H1 (cell line): ENCODE data around the gene RNMT. TPM values are rescaled to one million over a fixed set of nuclear protein-coding genes. Genes with fewer than 3 reads are reported as not detected.

Experiments
- CTCF ChIA-PET: fragments of 300-600 bp; sonication (Branson Sonifier 250); formaldehyde crosslinking; loops from one replicate; lab custom pipeline; 2021; ENCODE audit not compliant: partially characterized antibody; lab: Charles Lee
- POLR2A ChIA-PET: fragments of 300-600 bp; sonication (Branson Sonifier 250); formaldehyde crosslinking; loops from one replicate; lab custom pipeline; 2021; ENCODE audit warnings: inconsistent platforms; ENCODE audit not compliant: partially characterized antibody; lab: Charles Lee
- DNase-seq, 2 experiments: peaks; one replicate each; pipeline versions ENCODE4 v3.0.0 to v3.0.0-alpha.2; 2010 to 2022; ENCODE audit warnings: low spot score in 2 of 2, low read depth in 1 of 2, mixed read lengths in 1 of 2
- FAIRE-seq: peaks from 2 replicates; lab custom pipeline; 2011; peaks lifted over from hg19 to GRCh38; lab: Jason Lieb, UNC
- H2AFZ ChIP-seq: 2 replicates; pipeline ENCODE4 v1.8.1; 2012; ENCODE audit warnings: low read length, inconsistent platforms
- H2AK5ac ChIP-seq: 2 replicates; pipeline ENCODE4 v1.6.1; 2013; ENCODE audit warnings: low read depth, low read length
- H2BK120ac ChIP-seq: replicated peaks from 2 replicates; pipeline ENCODE3; 2013; ENCODE audit warnings: low read depth, low read length, inconsistent platforms
- H2BK12ac ChIP-seq: 2 replicates; pipeline ENCODE4 v1.6.1; 2013; ENCODE audit warnings: low read depth, low read length
- H2BK15ac ChIP-seq: 2 replicates; pipeline ENCODE4 v1.6.1; 2013; ENCODE audit warnings: low read length
- H2BK20ac ChIP-seq: 2 replicates; pipeline ENCODE4 v1.6.1; 2013; ENCODE audit warnings: low read length
- H2BK5ac ChIP-seq: 2 replicates; pipeline ENCODE4 v1.6.1; 2013; ENCODE audit warnings: low read depth, low read length
- H3K14ac ChIP-seq: 2 replicates; pipeline ENCODE4 v1.6.1; 2013; ENCODE audit warnings: inconsistent platforms; ENCODE audit not compliant: insufficient read length
- H3K18ac ChIP-seq: 2 replicates; pipeline ENCODE4 v1.6.1; 2013; ENCODE audit warnings: low read length; ENCODE audit errors: extremely low read depth
- H3K23ac ChIP-seq: 2 replicates; pipeline ENCODE4 v1.6.1; 2013; ENCODE audit warnings: inconsistent platforms; ENCODE audit not compliant: insufficient read length
- H3K23me2 ChIP-seq: 2 replicates; pipeline ENCODE4 v1.6.1; 2013; ENCODE audit warnings: low read depth, low read length
- H3K27ac ChIP-seq: 2 replicates; pipeline ENCODE4 v1.6.1; 2011; ENCODE audit warnings: low read depth, low read length, inconsistent platforms
- H3K27me3 ChIP-seq, 4 experiments: replicated peaks in 1 of 4; 1 replicate in 1 of 4; 2 replicates in 3 of 4; pipeline versions ENCODE4 v1.6.1 to v1.8.1; 2011 to 2013; ENCODE audit warnings: low read length in 3 of 4, mild to moderate bottlenecking in 3 of 4, inconsistent platforms in 2 of 4, mixed read lengths in 2 of 4, moderate library complexity in 1 of 4; ENCODE audit not compliant: control insufficient read depth in 3 of 4, insufficient read depth in 3 of 4; ENCODE audit errors: extremely low read depth in 1 of 4
- H3K36me3 ChIP-seq, 4 experiments: 2 replicates each; pipeline versions ENCODE4 v1.6.1 to v1.8.1; 2011 to 2013; ENCODE audit warnings: mild to moderate bottlenecking in 4 of 4, low read length in 3 of 4, moderate library complexity in 2 of 4, control low read depth in 1 of 4, inconsistent platforms in 1 of 4; ENCODE audit not compliant: insufficient read depth in 4 of 4, control insufficient read depth in 2 of 4
- H3K4ac ChIP-seq: replicated peaks from 2 replicates; pipeline ENCODE3; 2013; ENCODE audit warnings: low read length, low read depth, mixed read lengths, inconsistent platforms; ENCODE audit not compliant: insufficient read length
- H3K4me1 ChIP-seq, 4 experiments: replicated peaks in 1 of 4; 1 replicate in 1 of 4; 2 replicates in 3 of 4; pipeline versions ENCODE4 v1.6.1 to v1.8.1; 2011 to 2013; ENCODE audit warnings: low read length in 3 of 4, inconsistent platforms in 2 of 4, mixed read lengths in 1 of 4; ENCODE audit not compliant: insufficient read depth in 4 of 4, control insufficient read depth in 3 of 4
- H3K4me2 ChIP-seq, 2 experiments: 2 replicates each; pipeline versions ENCODE4 v1.6.1 to v1.8.1; 2011 to 2013; ENCODE audit warnings: low read depth in 2 of 2, low read length in 2 of 2, control low read depth in 1 of 2, inconsistent platforms in 1 of 2, mild to moderate bottlenecking in 1 of 2; ENCODE audit not compliant: insufficient read depth in 1 of 2
- H3K4me3 ChIP-seq, 4 experiments: fragments of 200-600, 300-600 bp in 1 of 4; sonication (generic), shearing (Covaris generic), sonication (Bioruptor Twin) in 1 of 4; 2 replicates each; pipeline versions ENCODE4 v1.5.1 to v1.8.1; 2011 to 2016; ENCODE audit warnings: low read length in 4 of 4, low read depth in 3 of 4, control low read depth in 2 of 4, inconsistent platforms in 2 of 4, mild to moderate bottlenecking in 2 of 4, mixed read lengths in 1 of 4, moderate library complexity in 1 of 4; ENCODE audit not compliant: insufficient read depth in 2 of 4; ENCODE audit errors: extremely low read depth in 1 of 4
- H3K56ac ChIP-seq: replicated peaks from 2 replicates; pipeline ENCODE3; 2013; ENCODE audit warnings: low read depth, mild to moderate bottlenecking, mixed read lengths, low read length, inconsistent platforms; ENCODE audit not compliant: insufficient read length
- H3K79me1 ChIP-seq: 2 replicates; pipeline ENCODE4 v1.6.1; 2013; ENCODE audit warnings: low read depth, low read length, control low read depth
- H3K79me2 ChIP-seq, 2 experiments: 2 replicates each; pipeline versions ENCODE4 v1.6.1 to v1.8.1; 2012 to 2013; ENCODE audit warnings: low read length in 2 of 2, mild to moderate bottlenecking in 2 of 2, inconsistent platforms in 1 of 2; ENCODE audit not compliant: insufficient read depth in 2 of 2, control insufficient read depth in 1 of 2
- H3K9ac ChIP-seq, 4 experiments: replicated peaks in 1 of 4; 1 replicate in 1 of 4; 2 replicates in 3 of 4; pipeline versions ENCODE4 v1.6.1 to v1.8.1; 2011 to 2013; ENCODE audit warnings: low read depth in 3 of 4, low read length in 3 of 4, control low read depth in 2 of 4, mild to moderate bottlenecking in 2 of 4, moderate library complexity in 2 of 4, inconsistent platforms in 1 of 4; ENCODE audit errors: extremely low read depth in 1 of 4
- H3K9me3 ChIP-seq, 2 experiments: 2 replicates each; pipeline versions ENCODE4 v1.6.1 to v1.8.1; 2012 to 2013; ENCODE audit warnings: mild to moderate bottlenecking in 2 of 2, moderate library complexity in 2 of 2, control low read depth in 1 of 2, inconsistent platforms in 1 of 2, low read depth in 1 of 2, low read length in 1 of 2, mixed read lengths in 1 of 2; ENCODE audit not compliant: insufficient read depth in 2 of 2
- H4K20me1 ChIP-seq, 2 experiments: replicated peaks in 1 of 2; 2 replicates each; pipeline versions ENCODE3 to v1.8.1; 2011 to 2013; ENCODE audit warnings: inconsistent platforms in 2 of 2, low read length in 2 of 2, mild to moderate bottlenecking in 1 of 2; ENCODE audit not compliant: insufficient read depth in 2 of 2, control insufficient read depth in 1 of 2
- H4K5ac ChIP-seq: 2 replicates; pipeline ENCODE4 v1.6.1; 2013; ENCODE audit warnings: low read length, low read depth, mixed read lengths, inconsistent platforms; ENCODE audit not compliant: insufficient read length
- H4K8ac ChIP-seq: 2 replicates; pipeline ENCODE4 v1.8.0; 2013; ENCODE audit warnings: mild to moderate bottlenecking, moderate library complexity, low read length, inconsistent platforms; ENCODE audit not compliant: insufficient read depth; ENCODE audit errors: extremely low read depth
- H4K91ac ChIP-seq: replicated peaks from 2 replicates; pipeline ENCODE3; 2013; ENCODE audit warnings: low read length, mixed read lengths, inconsistent platforms; ENCODE audit not compliant: insufficient read length
- BCL11A ChIP-seq, 2 experiments: IDR thresholded peaks; one replicate each; pipeline ENCODE4 v1.6.1; 2011; ENCODE audit warnings: low read depth in 2 of 2, low read length in 2 of 2, mild to moderate bottlenecking in 2 of 2
- CEBPB ChIP-seq: IDR thresholded peaks from 2 replicates; pipeline ENCODE4 v1.6.1; 2012; ENCODE audit warnings: low read depth, low read length
- EGR1 ChIP-seq: IDR thresholded peaks from 2 replicates; pipeline ENCODE4 v1.6.1; 2011; ENCODE audit warnings: low read depth, low read length, borderline replicate concordance
- EZH2 ChIP-seq: fragments of 200-600 bp; sonication (generic); IDR thresholded peaks from 2 replicates; pipeline ENCODE4 v1.7.1; 2012; ENCODE audit warnings: low read depth, mild to moderate bottlenecking, moderate library complexity, low read length, inconsistent platforms; ENCODE audit not compliant: severe bottlenecking
- FOSL1 ChIP-seq: IDR thresholded peaks from 2 replicates; pipeline ENCODE4 v1.6.1; 2011; ENCODE audit warnings: mild to moderate bottlenecking, low read depth, low read length, moderate library complexity; ENCODE audit not compliant: insufficient read depth
- KDM1A ChIP-seq: fragments of 200-600, 300-600 bp; sonication (generic); IDR thresholded peaks from 2 replicates; pipeline ENCODE4 v1.7.1; 2016; ENCODE audit warnings: mild to moderate bottlenecking, low read length, borderline replicate concordance
- MAFK ChIP-seq: IDR thresholded peaks from 2 replicates; pipeline ENCODE4 v1.6.1; 2012; ENCODE audit warnings: low read depth, mild to moderate bottlenecking, improper control_type of control experiment, low read length
- RAD21 ChIP-seq, 2 experiments: IDR thresholded peaks in 1 of 2; conservative IDR thresholded peaks in 1 of 2; 2 replicates each; pipeline ENCODE4 v1.6.1; 2011; ENCODE audit warnings: low read depth in 2 of 2, low read length in 2 of 2, improper control_type of control experiment in 1 of 2, inconsistent platforms in 1 of 2, mild to moderate bottlenecking in 1 of 2, moderate library complexity in 1 of 2
- SIN3A ChIP-seq, 2 experiments: IDR thresholded peaks in 1 of 2; conservative IDR thresholded peaks in 1 of 2; 2 replicates each; pipeline ENCODE4 v1.6.1; 2011 to 2012; ENCODE audit warnings: low read length in 2 of 2, improper control_type of control experiment in 1 of 2, low read depth in 1 of 2, mild to moderate bottlenecking in 1 of 2
- SP2 ChIP-seq: IDR thresholded peaks from 2 replicates; pipeline ENCODE4 v1.6.1; 2012; ENCODE audit warnings: mild to moderate bottlenecking, low read length, inconsistent platforms
- TEAD4 ChIP-seq: IDR thresholded peaks from 2 replicates; pipeline ENCODE4 v1.6.1; 2012; ENCODE audit warnings: low read depth, low read length, inconsistent platforms, mixed read lengths
- WGBS, 2 experiments: shearing (Covaris generic) in 1 of 2; methylation state at CpG; one replicate each; pipeline versions ENCODE4 v1.1.6 to v1.1.7; 2013 to 2015; ENCODE audit warnings: low lambda C conversion rate in 2 of 2, mixed read lengths in 2 of 2, inconsistent platforms in 1 of 2, low coverage in 1 of 2, missing lambda C conversion rate in 1 of 2; ENCODE audit not compliant: insufficient replicate concordance in 2 of 2, insufficient coverage in 1 of 2, insufficient read length in 1 of 2; ENCODE audit errors: extremely low coverage in 1 of 2, missing lambda C conversion rate in 1 of 2; 5-methylcytosine and 5-hydroxymethylcytosine counted together
- polyA plus RNA-seq, 7 experiments: library from polyadenylated mRNA; depleted of rRNA in 3 of 7; stranded (reverse) in 5 of 7; unstranded in 2 of 7; fragments of >200 nt in 5 of 7; fragments of 200-250 nt in 2 of 7; gene quantifications; 1 replicate in 5 of 7; 2 replicates in 1 of 7; 4 replicates in 1 of 7; pipeline versions ENCODE4 v1.2.1 to v1.2.3, GENCODE V29; 2011 to 2013; ENCODE audit warnings: missing spikeins in 2 of 7, mixed read lengths in 2 of 7
- total RNA-seq: library from RNA; stranded (reverse); fragmentation: NEBNext Ultra II Directional; extraction: Animal tissue kit (Norgen Biotek cat#: 25700); gene quantifications from 2 replicates; pipeline ENCODE4 v1.2.1, GENCODE V29; 2021

Gene RNMT
- total and polyA plus RNA-seq, 2 of the 8 experiments (the other 6 are each of a cell fraction or from before 2014, with no cell fraction given), result 25.3 to 63.5 TPM

GRCh38 chr18:13688191-13689136, 38.0 kb upstream of the RNMT start:
- Histone ChIP-seq H2BK5ac (no peak overlapping the region), H2BK20ac (no peak overlapping the region), H3K27ac (no peak overlapping the region), H3K36me3 (no peaks in the 10 kb centered on the region), H3K23me2 (0 out of 2 replicates have a peak, but pooled peaks cover 1% of the 10 kb centered on the region), H3K56ac (no peak overlapping the region), H2AFZ (no peak overlapping the region), H3K9ac (no peak overlapping the region), H2BK15ac (no peak overlapping the region), H3K4me2 (no peak overlapping the region), H3K79me1 (peaks cover 2% of the 10 kb centered on the region; the same call in 1 of the 2 replicates), H4K5ac (no peak overlapping the region), H3K9me3 (no peaks in the 10 kb centered on the region; a peak in 1 of 4 replicates), H3K14ac (no peak overlapping the region), H3K18ac (no peak overlapping the region), H3K23ac (no peak overlapping the region), H2BK12ac (no peak overlapping the region), H3K4me1 (no peaks in the 10 kb centered on the region; a peak in 1 of 7 replicates), H4K8ac (no peak overlapping the region; the same call in 1 of the 2 replicates), H2BK120ac (no peak overlapping the region), H3K27me3 (no peaks in the 10 kb centered on the region), H3K79me2 (peaks cover 5 to 55% of the 10 kb centered on the region in 2 experiments; a peak in 3 of 4 replicates), H3K4ac (no peak overlapping the region), H3K4me3 (no peak overlapping the region), H4K20me1 (peaks cover 0 to 5% of the 10 kb centered on the region in 2 experiments), H2AK5ac (no peak overlapping the region), H4K91ac (no peak overlapping the region)
- WGBS, 2 experiments, result 83% methylated on average over 21 of the region's 21 CpGs; no CpG with 5 or more reads in 1 of the 2 experiments
- POLR2A ChIA-PET, result no interaction called here
- FAIRE-seq, result no peak
- CTCF ChIA-PET, result no interaction called here
- DNase-seq, result no peak
- no peak for TF ChIP-seq BCL11A (IDR thresholded peaks at IDR 0.05; ENCODE audit: low read depth in 2 of 2, low read length in 2 of 2)
- TF ChIP-seq EZH2, result no peak
- TF ChIP-seq MAFK, result no peak
- no peak for TF ChIP-seq SP2
- no peak for TF ChIP-seq EGR1
- TF ChIP-seq TEAD4, result no peak
- no peak for TF ChIP-seq CEBPB
- TF ChIP-seq FOSL1, result no peak
- TF ChIP-seq KDM1A, result no peak
- TF ChIP-seq RAD21 (IDR thresholded peaks at IDR 0.05 in 1 of 2, conservative IDR thresholded peaks at IDR 0.05 in 1 of 2; ENCODE audit: low read depth in 2 of 2, low read length in 2 of 2), result no peak
- TF ChIP-seq SIN3A (conservative IDR thresholded peaks at IDR 0.05 in 1 of 2, IDR thresholded peaks at IDR 0.05 in 1 of 2; ENCODE audit: low read depth in 1 of 2, low read length in 2 of 2), result no peak
